DOHH2 (cell line): ENCODE measurements around the gene SNAI1.

Source experiments
- EZH2phosphoT487 ChIP-seq: fragments of 200-600 bp; sonication (generic); IDR thresholded peaks from 2 replicates; pipeline ENCODE4 v1.6.1; 2017; ENCODE audit warnings: borderline replicate concordance, mild to moderate bottlenecking, antibody characterized with exemption, low read length, moderate library complexity, mixed read lengths
- TF ChIP-seq, protein P1 (sequence below): fragments of 200-600 bp; sonication (generic); IDR thresholded peaks from one replicate; pipeline ENCODE4 v1.5.1; 2014; ENCODE audit warnings: antibody characterized with exemption, mild to moderate bottlenecking, low read depth, low read length; ENCODE audit not compliant: poor library complexity, severe bottlenecking

DNA sequence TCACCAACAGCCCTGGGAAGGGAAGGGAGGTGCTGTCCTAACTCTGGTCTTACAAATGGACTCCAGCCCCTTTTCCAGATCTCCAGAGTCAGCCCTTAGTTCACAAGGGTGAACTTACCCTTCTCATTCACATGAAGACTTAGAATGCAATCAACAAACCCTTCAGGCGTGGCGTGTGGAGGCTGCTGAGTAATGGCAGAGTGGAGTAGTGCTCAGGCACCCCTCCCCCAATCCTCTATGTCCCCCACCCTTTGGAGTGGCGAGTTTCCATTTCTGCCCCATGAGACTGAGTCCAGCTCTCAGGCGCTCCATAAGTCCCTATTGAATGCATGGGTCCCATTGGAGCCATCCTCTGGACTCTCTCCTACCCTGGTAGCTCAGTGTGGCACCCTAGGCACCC lies 3.3 kb downstream of the SNAI1 start:
- TF ChIP-seq, protein P1, sequence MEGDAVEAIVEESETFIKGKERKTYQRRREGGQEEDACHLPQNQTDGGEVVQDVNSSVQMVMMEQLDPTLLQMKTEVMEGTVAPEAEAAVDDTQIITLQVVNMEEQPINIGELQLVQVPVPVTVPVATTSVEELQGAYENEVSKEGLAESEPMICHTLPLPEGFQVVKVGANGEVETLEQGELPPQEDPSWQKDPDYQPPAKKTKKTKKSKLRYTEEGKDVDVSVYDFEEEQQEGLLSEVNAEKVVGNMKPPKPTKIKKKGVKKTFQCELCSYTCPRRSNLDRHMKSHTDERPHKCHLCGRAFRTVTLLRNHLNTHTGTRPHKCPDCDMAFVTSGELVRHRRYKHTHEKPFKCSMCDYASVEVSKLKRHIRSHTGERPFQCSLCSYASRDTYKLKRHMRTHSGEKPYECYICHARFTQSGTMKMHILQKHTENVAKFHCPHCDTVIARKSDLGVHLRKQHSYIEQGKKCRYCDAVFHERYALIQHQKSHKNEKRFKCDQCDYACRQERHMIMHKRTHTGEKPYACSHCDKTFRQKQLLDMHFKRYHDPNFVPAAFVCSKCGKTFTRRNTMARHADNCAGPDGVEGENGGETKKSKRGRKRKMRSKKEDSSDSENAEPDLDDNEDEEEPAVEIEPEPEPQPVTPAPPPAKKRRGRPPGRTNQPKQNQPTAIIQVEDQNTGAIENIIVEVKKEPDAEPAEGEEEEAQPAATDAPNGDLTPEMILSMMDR, result no peak
- no peak for TF ChIP-seq EZH2phosphoT487
